A673 (cell line): ENCODE data around the gene TNS3. TPM values are rescaled to one million over a fixed set of nuclear protein-coding genes. Genes with fewer than 3 reads are reported as not detected.

Experiments
- BruUV-seq: library from RNA; stranded (reverse); fragments of 400-500 nt; replicated peaks from 2 replicates; lab custom pipeline; 2021; lab: Mats Ljungman, UMichigan
- CTCF ChIA-PET: fragments of 300-600 bp; sonication (Branson Sonifier 250); formaldehyde crosslinking; loops from one replicate; lab custom pipeline; 2022; ENCODE audit warnings: antibody characterized with exemption; lab: Charles Lee
- POLR2A ChIA-PET: fragments of 300-600 bp; sonication (Branson Sonifier 250); formaldehyde crosslinking; loops from one replicate; lab custom pipeline; 2022; ENCODE audit warnings: antibody characterized with exemption; ENCODE audit not compliant: low non-redundant PET; lab: Charles Lee
- DNase-seq: peaks from one replicate; pipeline ENCODE4 v3.0.0-alpha.2; 2015; ENCODE audit warnings: low spot score
- H3K27ac ChIP-seq: fragments of 200-600 bp; sonication (generic); 2 replicates; pipeline ENCODE4 v1.5.1; 2016; ENCODE audit warnings: mixed run types, low read depth, mild to moderate bottlenecking, mixed read lengths, antibody characterized with exemption, low read length; ENCODE audit not compliant: poor library complexity, severe bottlenecking
- H3K27me3 ChIP-seq: fragments of 200-600 bp; sonication (generic); replicated peaks from 2 replicates; pipeline ENCODE4 v1.6.1; 2017; ENCODE audit warnings: mixed run types, low read depth, mild to moderate bottlenecking, mixed read lengths, antibody characterized with exemption, low read length; ENCODE audit not compliant: insufficient read depth, poor library complexity
- H3K36me3 ChIP-seq: fragments of 200-600 bp; sonication (generic); 2 replicates; pipeline ENCODE4 v1.6.1; 2016; ENCODE audit warnings: mixed run types, mild to moderate bottlenecking, mixed read lengths, antibody characterized with exemption, low read length; ENCODE audit not compliant: insufficient read depth, poor library complexity, severe bottlenecking
- H3K4me1 ChIP-seq: fragments of 200-600 bp; sonication (generic); 2 replicates; pipeline ENCODE4 v1.6.1; 2017; ENCODE audit warnings: mixed run types, mild to moderate bottlenecking, mixed read lengths, antibody characterized with exemption, low read length; ENCODE audit not compliant: insufficient read depth, poor library complexity, severe bottlenecking
- H3K4me3 ChIP-seq: fragments of 200-600 bp; sonication (generic); 2 replicates; pipeline ENCODE4 v1.5.1; 2016; ENCODE audit warnings: low read depth, mixed run types, mild to moderate bottlenecking, mixed read lengths, low read length; ENCODE audit not compliant: poor library complexity, severe bottlenecking
- H3K9me3 ChIP-seq: fragments of 200-600 bp; sonication (generic); 2 replicates; pipeline ENCODE4 v1.6.1; 2016; ENCODE audit warnings: mixed run types, low read depth, mild to moderate bottlenecking, mixed read lengths, antibody characterized with exemption, low read length; ENCODE audit not compliant: poor library complexity, severe bottlenecking
- CTCF ChIP-seq: fragments of 300-800, 200-600 bp; sonication (generic); conservative IDR thresholded peaks from 2 replicates; pipeline ENCODE4 v1.5.1; 2017; ENCODE audit warnings: low read depth, mild to moderate bottlenecking, antibody characterized with exemption, low read length, moderate library complexity, mixed read lengths
- EZH2 ChIP-seq: fragments of 200-600 bp; sonication (generic); IDR thresholded peaks from 2 replicates; pipeline ENCODE4 v1.6.1; 2017; ENCODE audit warnings: borderline replicate concordance, low read depth, mild to moderate bottlenecking, mixed read lengths, antibody characterized with exemption, low read length; ENCODE audit not compliant: poor library complexity, severe bottlenecking
- intact Hi-C: fragments of 100-400 bp; cut with micrococcal nuclease; formaldehyde crosslinking; loops from one replicate; pipeline ENCODE4 v1.10.0; 2022; ENCODE audit not compliant: unreplicated experiment
- total RNA-seq: library from RNA; stranded (reverse); gene quantifications from 2 replicates; pipeline ENCODE4 v1.2.3, GENCODE V29; 2021

TNS3 gene
- total RNA-seq, 1 experiment from 2014 or later = not detected

- no peak overlapping the region for H3K27ac ChIP-seq
- no peak overlapping the region for H3K4me3 ChIP-seq
- ChIA-PET CTCF (no interaction called here), POLR2A (no interaction called here)
- peaks cover 6% of the 10 kb centered on the region for H3K9me3 ChIP-seq
- intact Hi-C loops = loop anchor here (10.0 kb wide), 1 partner anchor 1330 kb away; the partner anchor contains the start of gene IGFBP3
- no TSS peak for BruUV-seq
- no peaks in the 10 kb centered on the region for H3K4me1 ChIP-seq
- H3K27me3 ChIP-seq = no peaks in the 10 kb centered on the region
- H3K36me3 ChIP-seq = no peaks in the 10 kb centered on the region
- no peak for DNase-seq
- TF ChIP-seq EZH2 (no peak), CTCF (no peak)
Observed at GRCh38 chr7:47255007-47255406, 326.9 kb downstream of the TNS3 start.

- peak; percentile 21 for DNase-seq
- ChIA-PET POLR2A (no interaction called here), CTCF (no interaction called here)
- no TSS peak for BruUV-seq
- Histone ChIP-seq H3K27me3 (no peaks in the 10 kb centered on the region), H3K4me1 (no peaks in the 10 kb centered on the region), H3K27ac (no peak overlapping the region), H3K4me3 (peak overlapping the region; percentile 31), H3K36me3 (no peaks in the 10 kb centered on the region), H3K9me3 (peaks cover 6% of the 10 kb centered on the region)
- intact Hi-C loops = loop anchor here (10.0 kb wide), 1 partner anchor 1330 kb away; the partner anchor contains the start of gene IGFBP3
- TF ChIP-seq EZH2 = no peak
- peak; percentile 61 for TF ChIP-seq CTCF
Observed at GRCh38 chr7:47254081-47254977, 327.6 kb downstream of the TNS3 start.

GRCh38 chr7:47253650-47254080, 328.2 kb downstream of the TNS3 start:
- intact Hi-C loops = loop anchor here (10.0 kb wide), 1 partner anchor 1329 kb away; the partner anchor contains the start of gene IGFBP3
- BruUV-seq = no TSS peak
- Histone ChIP-seq H3K27ac (no peak overlapping the region), H3K4me3 (peak overlapping the region; percentile 31), H3K4me1 (no peaks in the 10 kb centered on the region), H3K36me3 (no peaks in the 10 kb centered on the region), H3K27me3 (no peaks in the 10 kb centered on the region), H3K9me3 (peaks cover 6% of the 10 kb centered on the region)
- peak; percentile 3 for DNase-seq
- POLR2A ChIA-PET = no interaction called here
- CTCF ChIA-PET = no interaction called here
- TF ChIP-seq CTCF (no peak), EZH2 (no peak)
